K562 (cell line): ENCODE results near the gene GPSM3. TPM values are rescaled to one million over a fixed set of nuclear protein-coding genes. Genes with fewer than 3 reads are reported as not detected.
A peak's percentile ranks its signal among the peaks of the same experiment; 100 is the strongest.

Source experiments
- ARID1B ChIP-seq: fragments of 450-650 bp; IDR thresholded peaks from 2 replicates; pipeline ENCODE4 v1.6.1; 2016; ENCODE audit warnings: antibody characterized with exemption, mild to moderate bottlenecking, inconsistent platforms
- CBX2 ChIP-seq: fragments of 200-600 bp; sonication (generic); IDR thresholded peaks from one replicate; pipeline ENCODE4 v1.6.1; 2012; ENCODE audit warnings: mild to moderate bottlenecking, low read length, inconsistent platforms; ENCODE audit not compliant: insufficient read depth, poor library complexity, severe bottlenecking
- CHD4 ChIP-seq: fragments of 200-600 bp; sonication (generic); IDR thresholded peaks from 3 replicates; pipeline ENCODE4 v1.6.1; 2012; ENCODE audit warnings: low read depth, mild to moderate bottlenecking, mixed read lengths, low read length, inconsistent platforms; ENCODE audit not compliant: insufficient read depth, insufficient replicate concordance, poor library complexity, severe bottlenecking
- FOSL1 ChIP-seq: fragments of 200-800 bp; sonication (Bioruptor generic); conservative IDR thresholded peaks from 2 replicates; pipeline ENCODE4 v1.6.1; 2016; ENCODE audit warnings: missing genetic modification characterization, missing compliant biosample characterization
- MCM7 ChIP-seq, 2 experiments: fragments of 450-650 bp; IDR thresholded peaks; 2 replicates each; pipeline ENCODE4 v1.6.1; 2016 to 2018
- MYBL2 ChIP-seq, 2 experiments: fragments of 450-650 bp in 1 of 2; sonication (generic) in 1 of 2; formaldehyde crosslinking in 1 of 2; IDR thresholded peaks; 2 replicates each; pipeline versions ENCODE4 v1.6.1 to v1.8.1; 2017 to 2022; ENCODE audit warnings: borderline replicate concordance in 1 of 2, inconsistent platforms in 1 of 2, low read depth in 1 of 2, mild to moderate bottlenecking in 1 of 2, missing genetic modification reagents in 1 of 2, moderate library complexity in 1 of 2
- NFYB ChIP-seq: IDR thresholded peaks from 2 replicates; pipeline ENCODE4 v1.6.1; 2011; ENCODE audit warnings: mild to moderate bottlenecking, moderate library complexity; ENCODE audit not compliant: insufficient read length; ENCODE audit errors: extremely low read depth
- PYGO2 ChIP-seq: fragments of 450-650 bp; IDR thresholded peaks from 2 replicates; pipeline ENCODE4 v1.6.1; 2016; ENCODE audit warnings: mild to moderate bottlenecking, missing genetic modification characterization, moderate library complexity, missing compliant biosample characterization
- SMAD4 ChIP-seq: fragments of 250-450 bp; sonication (Bioruptor Pico); conservative IDR thresholded peaks from 2 replicates; pipeline ENCODE4 v1.8.0; 2021; ENCODE audit warnings: inconsistent platforms, mild to moderate bottlenecking, moderate library complexity
- TSC22D4 ChIP-seq: fragments of 450-650 bp; IDR thresholded peaks from 2 replicates; pipeline ENCODE4 v1.6.1; 2016; ENCODE audit warnings: missing genetic modification characterization, missing biosample characterization, control low read depth
- ZC3H11A ChIP-seq: IDR thresholded peaks from 2 replicates; pipeline ENCODE4 v1.6.1; 2012; ENCODE audit warnings: low read depth, low read length, improper control_type of control experiment
- ZC3H8 ChIP-seq: fragments of 450-650 bp; IDR thresholded peaks from 2 replicates; pipeline ENCODE4 v1.6.1; 2017
- polyA plus RNA-seq, 8 experiments: library from polyadenylated mRNA; depleted of rRNA in 4 of 8; stranded (reverse) in 5 of 8; unstranded in 3 of 8; fragments of >200 nt; fragmentation: Nextera tagmentation in 2 of 8; fragmentation: Illumina TruSeq in 1 of 8; extraction: Ambion mirVana in 2 of 8; extraction: Trizol in 1 of 8; gene quantifications; 2 replicates each; pipeline versions ENCODE4 v1.2.1 to v1.2.3, GENCODE V29; 2011 to 2014; ENCODE audit warnings: inconsistent platforms in 1 of 8, missing spikeins in 1 of 8
- total RNA-seq, 7 experiments: library from RNA; depleted of rRNA in 6 of 7; stranded (reverse); fragments of >200 nt in 6 of 7; fragmentation: Illumina TruSeq in 2 of 7; extraction: Trizol in 2 of 7; gene quantifications; 2 replicates each; pipeline versions ENCODE4 v1.2.1 to v1.2.3, GENCODE V29; 2011 to 2021; ENCODE audit warnings: low replicate concordance in 1 of 7
- TF ChIP-seq, protein P1 (sequence below): fragments of 450-650 bp; formaldehyde crosslinking; IDR thresholded peaks from 2 replicates; pipeline ENCODE4 v1.4.0; 2020; ENCODE audit warnings: mild to moderate bottlenecking, moderate library complexity
- TF ChIP-seq, protein P2 (sequence below): IDR thresholded peaks from 2 replicates; pipeline ENCODE4 v1.6.1; 2012; ENCODE audit warnings: low read depth, low read length, improper control_type of control experiment, borderline replicate concordance
- TF ChIP-seq, protein P3 (sequence below), 2 experiments: fragments of 450-650 bp in 1 of 2; IDR thresholded peaks; 2 replicates each; pipeline ENCODE4 v1.6.1; 2011 to 2017; ENCODE audit warnings: low read depth in 2 of 2, antibody characterized with exemption in 1 of 2, borderline replicate concordance in 1 of 2, low read length in 1 of 2, mild to moderate bottlenecking in 1 of 2, mixed read lengths in 1 of 2; ENCODE audit not compliant: control insufficient read depth in 1 of 2

The GPSM3 gene
- total and polyA plus RNA-seq, 9 of the 15 experiments (the other 6 are each of a cell fraction or from before 2014, with no cell fraction given) = 5.3 to 42.6 (median 24.4) TPM

DNA sequence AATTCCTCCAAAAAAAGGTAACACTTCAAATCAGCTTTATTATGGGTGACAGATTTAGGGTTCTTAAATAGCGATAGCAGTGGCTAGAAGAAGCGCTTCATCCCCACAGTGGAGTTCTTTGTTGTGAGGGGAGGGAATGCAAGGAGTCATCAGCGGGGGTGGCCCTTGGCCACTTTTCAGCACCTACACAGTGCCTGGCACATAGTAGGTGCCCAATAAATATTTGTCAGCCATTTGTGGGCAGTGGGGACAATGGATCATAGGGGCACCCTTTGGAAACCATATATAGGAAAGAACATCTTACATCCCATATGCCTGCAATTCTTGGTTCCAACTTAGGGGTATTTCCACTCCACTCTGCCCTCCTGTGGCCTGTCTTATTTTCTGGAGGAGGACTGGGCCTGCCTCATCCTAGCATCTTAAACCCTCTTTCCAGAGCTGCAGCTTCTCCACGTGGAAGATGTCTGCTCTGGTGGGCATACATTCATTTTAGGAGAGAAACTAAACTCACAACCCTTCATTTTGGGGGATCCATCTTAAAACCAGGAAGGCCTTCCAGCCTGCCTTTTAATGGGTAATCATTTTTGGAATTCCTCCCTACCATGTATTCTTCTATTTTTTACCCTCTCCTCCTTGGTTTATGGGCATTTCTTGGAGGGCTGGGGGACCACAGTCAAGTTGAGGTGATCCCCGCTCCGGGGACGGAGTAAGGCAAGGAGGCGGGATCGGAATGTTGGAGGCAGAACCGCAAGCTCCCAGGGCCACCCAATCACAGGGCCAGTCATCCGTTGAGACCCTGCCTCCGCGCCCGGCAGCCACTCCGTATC lies 2.6 kb upstream of the GPSM3 start (continued):
- peak; percentile 50; the same call in 1 of the 2 replicates for TF ChIP-seq ARID1B
- TF ChIP-seq PYGO2 (tag) = no peak
- TF ChIP-seq TSC22D4 = no peak
- no peak for TF ChIP-seq FOSL1
- peak; percentile 73 for TF ChIP-seq NFYB
- no peak for TF ChIP-seq CBX2
- no peak for TF ChIP-seq CHD4
- TF ChIP-seq ZC3H11A = no peak
- TF ChIP-seq, protein P1, sequence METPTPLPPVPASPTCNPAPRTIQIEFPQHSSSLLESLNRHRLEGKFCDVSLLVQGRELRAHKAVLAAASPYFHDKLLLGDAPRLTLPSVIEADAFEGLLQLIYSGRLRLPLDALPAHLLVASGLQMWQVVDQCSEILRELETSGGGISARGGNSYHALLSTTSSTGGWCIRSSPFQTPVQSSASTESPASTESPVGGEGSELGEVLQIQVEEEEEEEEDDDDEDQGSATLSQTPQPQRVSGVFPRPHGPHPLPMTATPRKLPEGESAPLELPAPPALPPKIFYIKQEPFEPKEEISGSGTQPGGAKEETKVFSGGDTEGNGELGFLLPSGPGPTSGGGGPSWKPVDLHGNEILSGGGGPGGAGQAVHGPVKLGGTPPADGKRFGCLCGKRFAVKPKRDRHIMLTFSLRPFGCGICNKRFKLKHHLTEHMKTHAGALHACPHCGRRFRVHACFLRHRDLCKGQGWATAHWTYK (CRISPR knock-in tag) = no peak
- no peak for TF ChIP-seq MYBL2 (IDR thresholded peaks at IDR 0.05; ENCODE audit: low read depth)
- TF ChIP-seq MYBL2 (CRISPR knock-in tag; IDR thresholded peaks at IDR 0.05; ENCODE audit: borderline replicate concordance) = no peak
- 0 out of 2 replicates have a peak, but pooled peaks have one; percentile 76 for TF ChIP-seq ZC3H8
- TF ChIP-seq, protein P2, sequence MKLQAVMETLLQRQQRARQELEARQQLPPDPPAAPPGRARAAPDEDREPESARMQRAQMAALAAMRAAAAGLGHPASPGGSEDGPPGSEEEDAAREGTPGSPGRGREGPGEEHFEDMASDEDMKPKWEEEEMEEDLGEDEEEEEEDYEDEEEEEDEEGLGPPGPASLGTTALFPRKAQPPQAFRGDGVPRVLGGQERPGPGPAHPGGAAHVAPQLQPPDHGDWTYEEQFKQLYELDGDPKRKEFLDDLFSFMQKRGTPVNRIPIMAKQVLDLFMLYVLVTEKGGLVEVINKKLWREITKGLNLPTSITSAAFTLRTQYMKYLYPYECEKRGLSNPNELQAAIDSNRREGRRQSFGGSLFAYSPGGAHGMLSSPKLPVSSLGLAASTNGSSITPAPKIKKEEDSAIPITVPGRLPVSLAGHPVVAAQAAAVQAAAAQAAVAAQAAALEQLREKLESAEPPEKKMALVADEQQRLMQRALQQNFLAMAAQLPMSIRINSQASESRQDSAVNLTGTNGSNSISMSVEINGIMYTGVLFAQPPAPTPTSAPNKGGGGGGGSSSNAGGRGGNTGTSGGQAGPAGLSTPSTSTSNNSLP = no peak
- TF ChIP-seq, protein P3, sequence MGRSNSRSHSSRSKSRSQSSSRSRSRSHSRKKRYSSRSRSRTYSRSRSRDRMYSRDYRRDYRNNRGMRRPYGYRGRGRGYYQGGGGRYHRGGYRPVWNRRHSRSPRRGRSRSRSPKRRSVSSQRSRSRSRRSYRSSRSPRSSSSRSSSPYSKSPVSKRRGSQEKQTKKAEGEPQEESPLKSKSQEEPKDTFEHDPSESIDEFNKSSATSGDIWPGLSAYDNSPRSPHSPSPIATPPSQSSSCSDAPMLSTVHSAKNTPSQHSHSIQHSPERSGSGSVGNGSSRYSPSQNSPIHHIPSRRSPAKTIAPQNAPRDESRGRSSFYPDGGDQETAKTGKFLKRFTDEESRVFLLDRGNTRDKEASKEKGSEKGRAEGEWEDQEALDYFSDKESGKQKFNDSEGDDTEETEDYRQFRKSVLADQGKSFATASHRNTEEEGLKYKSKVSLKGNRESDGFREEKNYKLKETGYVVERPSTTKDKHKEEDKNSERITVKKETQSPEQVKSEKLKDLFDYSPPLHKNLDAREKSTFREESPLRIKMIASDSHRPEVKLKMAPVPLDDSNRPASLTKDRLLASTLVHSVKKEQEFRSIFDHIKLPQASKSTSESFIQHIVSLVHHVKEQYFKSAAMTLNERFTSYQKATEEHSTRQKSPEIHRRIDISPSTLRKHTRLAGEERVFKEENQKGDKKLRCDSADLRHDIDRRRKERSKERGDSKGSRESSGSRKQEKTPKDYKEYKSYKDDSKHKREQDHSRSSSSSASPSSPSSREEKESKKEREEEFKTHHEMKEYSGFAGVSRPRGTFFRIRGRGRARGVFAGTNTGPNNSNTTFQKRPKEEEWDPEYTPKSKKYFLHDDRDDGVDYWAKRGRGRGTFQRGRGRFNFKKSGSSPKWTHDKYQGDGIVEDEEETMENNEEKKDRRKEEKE (IDR thresholded peaks at IDR 0.05; ENCODE audit: borderline replicate concordance in 1 of 2, control insufficient read depth in 1 of 2, low read depth in 2 of 2, low read length in 1 of 2) = no peak
- TF ChIP-seq MCM7 (IDR thresholded peaks at IDR 0.05) = no peak
- TF ChIP-seq SMAD4 (CRISPR knock-in tag) = no peak
